Ovary (tissue), 9 donors: ENCODE data around the gene ZNF597. TPM values are rescaled to one million over a fixed set of nuclear protein-coding genes. Genes with fewer than 3 reads are reported as not detected.
"Not testable (repeated sequence)": the region's sequence is repeated elsewhere in the genome, so short reads cannot be mapped to it uniquely, and the experiment has no call there.

Experiments used
- DNase-seq, 5 donors: peaks; one replicate each; pipeline ENCODE4 v3.0.0-alpha.2; 2019 to 2020
- H3K27ac ChIP-seq, 2 donors: fragments of 200-600 bp; one replicate each; pipeline versions ENCODE4 v1.5.1 to v1.8.0; 2019 to 2022
- H3K27me3 ChIP-seq: fragments of 200-600 bp; one replicate; pipeline ENCODE4 v1.8.0; 2022
- H3K36me3 ChIP-seq: fragments of 200-600 bp; sonication (generic); one replicate; pipeline ENCODE4 v1.5.1; 2019
- H3K4me1 ChIP-seq: one replicate; pipeline ENCODE4 v1.8.1; 2013; ENCODE audit warnings: mild to moderate bottlenecking, moderate library complexity; ENCODE audit not compliant: insufficient read depth
- H3K4me3 ChIP-seq: fragments of 200-600 bp; sonication (generic); one replicate; pipeline ENCODE4 v1.5.1; 2017
- H3K9me3 ChIP-seq, 2 donors: fragments of 200-600 bp in 1 of 2; sonication (generic) in 1 of 2; one replicate each; pipeline versions ENCODE4 v1.5.1 to v1.8.1; 2013 to 2019; ENCODE audit warnings: mild to moderate bottlenecking in 1 of 2, moderate library complexity in 1 of 2
- CTCF ChIP-seq, 3 donors: fragments of 450-650 bp in 2 of 3; fragments of 200-600 bp in 1 of 3; IDR thresholded peaks; one replicate each; pipeline versions ENCODE4 v1.5.1 to v1.8.0; 2016 to 2022; ENCODE audit warnings: antibody characterized with exemption in 3 of 3, mild to moderate bottlenecking in 1 of 3
- EP300 ChIP-seq: sonication (generic); formaldehyde crosslinking; IDR thresholded peaks from one replicate; pipeline ENCODE4 v1.6.1; 2017; ENCODE audit warnings: antibody characterized with exemption
- POLR2A ChIP-seq: fragments of 450-650 bp; IDR thresholded peaks from one replicate; pipeline ENCODE4 v1.6.1; 2017; ENCODE audit warnings: antibody characterized with exemption, mild to moderate bottlenecking, moderate library complexity
- WGBS, 3 donors: extraction: QIAGEN DNeasy Blood & Tissue Kit in 1 of 3; methylation state at CpG; one replicate each; pipeline versions ENCODE4 v1.1.5 to v1.1.7; 2013 to 2017; 5-methylcytosine and 5-hydroxymethylcytosine counted together
- intact Hi-C, 4 donors: fragments of 100-400 bp; cut with DNase I; formaldehyde crosslinking; loops; one replicate each; pipeline versions ENCODE4 v1.11.0 to v1.15.1; 2022 to 2023
- polyA plus RNA-seq, 2 donors: library from polyadenylated mRNA; stranded (reverse); fragments of 200-250 nt in 1 of 2; fragments of 350-450 nt in 1 of 2; fragmentation: Illumina TruSeq in 1 of 2; extraction: RNeasy Lipid Tissue Mini Kit (QIAGEN cat#74804) in 1 of 2; gene quantifications; one replicate each; pipeline ENCODE4 v1.2.3, GENCODE V29; 2013 to 2014
- total RNA-seq, 7 donors: library from RNA; depleted of rRNA in 2 of 7; stranded (reverse); fragments of >200 nt in 2 of 7; fragmentation: NEBNext Ultra II Directional in 3 of 7; extraction: Animal tissue kit (Norgen Biotek cat#: 25700) in 3 of 7; gene quantifications; one replicate each; pipeline versions ENCODE4 v1.1.0 to v1.2.4, GENCODE V29; 2016 to 2023
- donor health status: DM: no; HTN: no; CAD: no; lungs with moderate emphysema.
- donor health status: DM: no; HTN: no; CAD: no.
- donor health status: Bipolar disorder and iron deficiency.
- donor health status: DM: yes; HTN: yes; CAD: no.
- donor health status: DM: no; HTN: no; CAD: no.
- donor health status: DM: yes; HTN: yes; CAD: no.

Gene ZNF597
- total and polyA plus RNA-seq, 9 donors: 1.6 to 3.8 (median 3.0) TPM

GRCh38 chr16:3475604-3476375, 32.5 kb upstream of the ZNF597 start:
- 92 to 96% (median 93%) methylated on average over 28 to 29 of the region's 29 CpGs for WGBS, 3 donors
- no peaks in the 10 kb centered on the region for H3K9me3 ChIP-seq
- no peaks in the 10 kb centered on the region for H3K36me3 ChIP-seq
- intact Hi-C loops: no loop called here
- H3K27ac ChIP-seq: no peak overlapping the region
- no peaks in the 10 kb centered on the region for H3K4me1 ChIP-seq
- no peak for DNase-seq
- TF ChIP-seq EP300 (no peak), POLR2A (no peak), CTCF (IDR thresholded peaks at IDR 0.05) (no peak)
- no peaks in the 10 kb centered on the region for H3K27me3 ChIP-seq
- H3K4me3 ChIP-seq: no peak overlapping the region

DNA sequence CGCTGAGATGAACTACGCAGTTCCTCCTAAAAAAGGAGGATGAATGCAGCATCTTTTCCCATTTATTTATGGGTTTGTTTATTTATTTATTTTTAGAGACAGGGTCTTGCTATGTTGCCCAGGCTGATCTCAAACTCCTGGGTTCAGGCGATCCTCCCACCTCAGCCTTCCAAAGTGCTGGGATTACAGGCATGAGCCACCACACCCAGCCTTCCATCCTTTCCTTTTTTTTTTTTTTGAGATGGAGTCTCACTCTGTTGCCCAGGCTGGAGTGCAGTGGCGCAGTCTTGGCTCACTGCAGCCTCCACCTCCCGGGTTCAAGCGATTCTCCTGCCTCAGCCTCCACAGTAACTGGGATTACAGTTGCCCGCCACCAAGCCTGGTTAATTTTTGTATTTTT, 31.6 kb upstream of the ZNF597 start:
- 96 to 98% (median 96%) methylated on average over 7 of the region's 7 CpGs for WGBS, 3 donors

DNA sequence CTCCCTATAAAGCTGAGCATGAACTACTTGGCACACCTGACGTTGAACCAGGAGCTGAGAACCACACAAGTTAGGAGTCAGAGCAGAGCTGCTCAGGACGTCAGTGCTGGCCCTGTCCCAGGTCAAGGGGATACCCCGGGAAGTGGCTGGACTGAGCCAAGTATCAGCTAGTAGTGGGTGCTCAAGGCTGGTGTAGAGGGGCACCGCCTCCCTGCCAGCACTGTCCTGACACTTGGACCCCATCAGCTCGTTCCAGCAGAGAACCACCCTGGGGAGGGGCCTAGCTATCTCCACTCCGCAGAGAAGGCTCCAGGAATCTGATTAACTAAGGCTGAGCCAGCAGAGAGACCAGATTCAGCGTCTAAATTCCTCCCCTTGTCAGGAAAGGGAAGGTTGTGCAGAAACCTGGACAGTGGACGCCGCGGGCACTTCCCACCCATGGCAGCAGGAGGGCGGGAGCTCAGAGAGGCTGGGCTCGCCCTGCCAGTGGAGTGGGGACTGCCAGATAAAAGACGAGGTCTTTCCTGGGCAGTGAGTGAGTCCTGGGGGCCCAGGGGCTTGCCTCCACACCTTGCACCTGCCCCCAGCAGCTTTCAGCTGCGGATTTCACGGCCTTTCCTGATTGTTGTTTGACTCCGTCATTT, 31.0 kb upstream of the ZNF597 start:
- no peak overlapping the region for H3K4me3 ChIP-seq
- no peak overlapping the region for H3K27ac ChIP-seq
- no peak for DNase-seq
- 78 to 83% (median 78%) methylated on average over 16 of the region's 16 CpGs for WGBS, 3 donors
- no peaks in the 10 kb centered on the region for H3K9me3 ChIP-seq
- H3K27me3 ChIP-seq: no peaks in the 10 kb centered on the region
- TF ChIP-seq CTCF (IDR thresholded peaks at IDR 0.05): no peak
- no peak for TF ChIP-seq POLR2A
- no peak for TF ChIP-seq EP300
- intact Hi-C loops: no loop called here
- peaks cover 4% of the 10 kb centered on the region for H3K4me1 ChIP-seq
- no peaks in the 10 kb centered on the region for H3K36me3 ChIP-seq

More for the DNA sequence above, 31.6 kb upstream of the ZNF597 start:
- H3K4me1 ChIP-seq, H3K27ac ChIP-seq, DNase-seq, H3K36me3 ChIP-seq, H3K9me3 ChIP-seq, H3K4me3 ChIP-seq, H3K27me3 ChIP-seq, intact Hi-C loops: not testable (repeated sequence)

DNA sequence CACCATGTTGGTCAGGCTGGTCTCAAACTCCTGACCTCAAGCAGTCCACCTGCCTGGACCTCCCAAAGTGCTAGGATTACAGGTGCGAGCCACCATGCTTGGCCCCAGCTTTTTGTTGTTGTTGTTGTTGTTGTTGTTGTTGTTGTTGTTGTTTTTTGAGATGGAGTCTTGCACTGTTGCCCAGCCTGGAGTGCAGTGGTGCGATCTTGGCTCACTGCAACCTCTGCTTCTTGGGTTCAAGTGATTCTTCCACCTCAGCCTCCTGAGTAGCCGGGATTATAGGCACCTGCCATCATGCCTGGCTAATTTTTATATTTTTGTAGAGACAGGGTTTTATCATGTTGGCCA, 30.3 kb upstream of the ZNF597 start:
- 76 to 84% (median 83%) methylated on average over 3 of the region's 3 CpGs for WGBS, 3 donors
- H3K36me3 ChIP-seq, intact Hi-C loops, H3K4me3 ChIP-seq, DNase-seq, H3K4me1 ChIP-seq, H3K27ac ChIP-seq, H3K27me3 ChIP-seq, H3K9me3 ChIP-seq: not testable (repeated sequence)

DNA sequence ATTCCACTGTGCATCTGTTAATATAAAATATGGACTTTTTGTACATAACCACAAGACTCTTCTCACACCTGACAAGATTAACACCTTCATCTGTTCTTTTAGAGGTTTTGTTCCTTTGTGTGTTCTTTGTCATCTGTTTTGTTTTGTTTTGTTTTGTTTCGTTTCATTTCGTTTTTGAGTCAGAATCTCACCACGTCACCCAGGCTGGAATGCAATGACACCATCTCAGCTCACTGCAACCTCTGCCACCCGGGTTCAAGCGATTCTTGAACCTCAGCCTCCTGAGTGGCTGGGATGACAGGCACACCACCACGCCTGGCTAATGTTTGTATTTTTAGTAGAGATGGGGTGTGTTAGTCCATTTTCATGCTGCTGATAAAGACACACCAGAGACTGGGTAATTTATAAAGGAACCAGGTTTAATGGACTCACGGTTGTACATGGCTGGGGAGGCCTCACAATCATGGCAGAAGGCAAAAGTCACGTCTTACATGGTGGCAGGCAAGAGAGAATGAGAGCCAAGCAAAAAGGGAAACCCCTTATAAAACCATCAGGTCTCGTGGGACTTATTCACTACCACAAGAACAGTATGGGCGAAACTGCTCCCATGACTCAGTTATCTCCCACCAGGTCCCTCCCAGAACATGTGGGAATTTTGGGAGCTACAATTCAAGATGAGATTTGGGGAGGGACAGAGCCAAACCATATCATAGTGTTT, 29.7 kb upstream of the ZNF597 start:
- H3K27ac ChIP-seq: no peak overlapping the region
- TF ChIP-seq POLR2A (no peak), EP300 (no peak), CTCF (IDR thresholded peaks at IDR 0.05) (no peak)
- H3K4me1 ChIP-seq: peaks cover 4% of the 10 kb centered on the region
- no peaks in the 10 kb centered on the region for H3K36me3 ChIP-seq
- no peaks in the 10 kb centered on the region for H3K9me3 ChIP-seq
- H3K27me3 ChIP-seq: no peaks in the 10 kb centered on the region
- no peak for DNase-seq
- H3K4me3 ChIP-seq: no peak overlapping the region
- 81 to 83% (median 82%) methylated on average over 10 of the region's 10 CpGs for WGBS, 3 donors
- intact Hi-C loops: no loop called here
